Keratinocyte (primary cell): Measurements from ENCODE around the gene RTN4R.

ENCODE experiments used
- EZH2 ChIP-seq: IDR thresholded peaks from one replicate; pipeline ENCODE4 v1.6.1; 2012; ENCODE audit warnings: inconsistent platforms, mild to moderate bottlenecking, low read length, moderate library complexity
- TF ChIP-seq, protein P1 (sequence below), 3 experiments: IDR thresholded peaks in 1 of 3; conservative IDR thresholded peaks in 1 of 3; optimal IDR thresholded peaks in 1 of 3; 2 replicates in 2 of 3; 3 replicates in 1 of 3; pipeline versions ENCODE3 to v1.5.1; 2011; ENCODE audit warnings: low read length in 3 of 3, mild to moderate bottlenecking in 3 of 3, moderate library complexity in 2 of 3, control low read depth in 1 of 3, inconsistent platforms in 1 of 3; ENCODE audit not compliant: insufficient read depth in 2 of 3; ENCODE audit errors: extremely low read depth in 1 of 3

DNA sequence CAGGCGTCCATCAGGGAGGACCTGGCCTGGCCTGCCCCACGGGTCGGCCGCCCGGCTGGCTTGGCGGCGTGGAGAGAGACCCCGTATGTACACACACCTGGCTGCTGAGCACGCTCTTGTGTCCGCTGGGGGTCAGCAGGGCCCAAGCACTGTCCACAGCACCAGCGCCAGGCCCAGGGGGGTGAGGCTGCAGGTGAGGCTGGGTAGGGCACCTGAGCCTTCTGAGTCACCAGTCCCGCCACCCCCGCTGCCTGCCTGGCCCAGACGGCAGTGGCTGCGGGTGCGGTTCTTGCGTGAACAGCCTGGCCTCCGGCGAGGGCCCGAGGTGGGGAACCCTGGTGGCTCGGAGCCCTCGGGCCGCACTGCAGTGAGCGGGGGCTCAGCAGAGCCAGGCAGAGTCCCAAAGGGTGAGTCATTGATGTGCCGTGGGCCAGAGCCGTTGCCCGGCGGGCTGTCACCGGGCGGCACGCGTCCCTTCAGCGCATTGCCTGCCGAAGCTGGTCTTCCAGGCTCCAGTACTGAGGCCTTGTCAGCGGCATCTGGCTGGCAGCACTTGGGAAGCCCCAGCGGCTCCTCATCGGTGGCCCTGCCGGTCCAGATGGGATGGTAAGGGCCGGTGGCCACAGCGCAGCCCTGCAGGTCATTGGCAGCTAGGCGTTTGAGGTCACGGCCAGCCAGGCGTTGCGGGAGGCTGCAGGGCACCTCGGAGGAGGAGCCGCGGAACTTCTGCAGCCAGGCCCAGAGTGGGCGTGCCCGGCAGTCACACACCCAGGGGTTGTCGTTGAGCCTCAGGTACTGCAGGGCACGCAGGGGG lies 26.3 kb downstream of the RTN4R start:
- no peak for TF ChIP-seq EZH2
- TF ChIP-seq, protein P1, sequence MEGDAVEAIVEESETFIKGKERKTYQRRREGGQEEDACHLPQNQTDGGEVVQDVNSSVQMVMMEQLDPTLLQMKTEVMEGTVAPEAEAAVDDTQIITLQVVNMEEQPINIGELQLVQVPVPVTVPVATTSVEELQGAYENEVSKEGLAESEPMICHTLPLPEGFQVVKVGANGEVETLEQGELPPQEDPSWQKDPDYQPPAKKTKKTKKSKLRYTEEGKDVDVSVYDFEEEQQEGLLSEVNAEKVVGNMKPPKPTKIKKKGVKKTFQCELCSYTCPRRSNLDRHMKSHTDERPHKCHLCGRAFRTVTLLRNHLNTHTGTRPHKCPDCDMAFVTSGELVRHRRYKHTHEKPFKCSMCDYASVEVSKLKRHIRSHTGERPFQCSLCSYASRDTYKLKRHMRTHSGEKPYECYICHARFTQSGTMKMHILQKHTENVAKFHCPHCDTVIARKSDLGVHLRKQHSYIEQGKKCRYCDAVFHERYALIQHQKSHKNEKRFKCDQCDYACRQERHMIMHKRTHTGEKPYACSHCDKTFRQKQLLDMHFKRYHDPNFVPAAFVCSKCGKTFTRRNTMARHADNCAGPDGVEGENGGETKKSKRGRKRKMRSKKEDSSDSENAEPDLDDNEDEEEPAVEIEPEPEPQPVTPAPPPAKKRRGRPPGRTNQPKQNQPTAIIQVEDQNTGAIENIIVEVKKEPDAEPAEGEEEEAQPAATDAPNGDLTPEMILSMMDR (optimal IDR thresholded peaks at IDR 0.05 in 1 of 3, IDR thresholded peaks at IDR 0.05 in 1 of 3, conservative IDR thresholded peaks at IDR 0.05 in 1 of 3; ENCODE audit: extremely low read depth in 1 of 3, insufficient read depth in 2 of 3, low read length in 3 of 3): no peak
